ENCODE measurements around the gene RAB1A.

DNA sequence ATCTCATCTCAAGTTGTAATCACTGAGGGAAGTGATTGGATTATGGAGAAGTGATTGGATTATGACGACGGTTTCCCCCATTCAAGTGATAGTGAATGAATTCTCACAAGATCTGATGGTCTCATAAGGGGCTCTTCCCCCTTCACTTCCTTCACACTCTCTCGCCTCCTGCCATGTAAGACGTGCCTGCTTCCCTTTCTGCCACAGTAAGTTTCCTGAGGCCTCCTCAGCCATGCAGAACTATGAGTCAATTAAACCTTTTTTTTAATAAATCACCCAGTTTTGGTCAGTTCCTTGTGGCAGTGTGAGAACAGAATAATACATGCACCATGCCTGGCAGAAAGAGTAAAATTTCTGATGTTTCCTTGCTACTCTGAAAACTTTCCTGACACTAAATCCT, 37.1 kb downstream of the RAB1A start:
- TF ChIP-seq POLR2AphosphoS5 (IDR thresholded peaks at IDR 0.05; ENCODE audit: borderline replicate concordance, low read depth, low read length) (no peak), FOXP2 (optimal IDR thresholded peaks at IDR 0.05; ENCODE audit: control extremely low read depth, extremely low read length, insufficient read depth) (no peak), EZH2 (IDR thresholded peaks at IDR 0.05) (no peak)

All from SK-N-MC (cell line).